Memory B cell (primary cell): ENCODE data around the gene RASAL2.
"Not testable (repeated sequence)": the region's sequence is repeated elsewhere in the genome, so short reads cannot be mapped to it uniquely, and the experiment has no call there.

ENCODE experiments used
- ATAC-seq: fragments of 150-1000 bp; cut with Tn5 transposase; 2 replicates; pipeline ENCODE4 v1.10.0; 2021; ENCODE audit warnings: low read depth, mild to moderate bottlenecking, moderate library complexity
- DNase-seq, 2 donors: peaks; one replicate each; pipeline ENCODE4 v3.0.0; 2022; ENCODE audit warnings: low spot score in 2 of 2
- H3K27ac Mint-ChIP-seq: one replicate; pipeline ENCODE4 v1.8.0; 2022; ENCODE audit warnings: mild to moderate bottlenecking, moderate library complexity, mixed read lengths
- H3K27me3 Mint-ChIP-seq: one replicate; pipeline ENCODE4 v1.8.0; 2022; ENCODE audit warnings: mixed read lengths
- H3K36me3 Mint-ChIP-seq: one replicate; pipeline ENCODE4 v1.8.0; 2022; ENCODE audit warnings: mild to moderate bottlenecking, mixed read lengths
- H3K4me1 Mint-ChIP-seq: one replicate; pipeline ENCODE4 v1.8.0; 2022; ENCODE audit warnings: mixed read lengths
- H3K4me3 Mint-ChIP-seq: one replicate; pipeline ENCODE4 v1.8.0; 2022; ENCODE audit warnings: mild to moderate bottlenecking, moderate library complexity, mixed read lengths
- H3K9me3 Mint-ChIP-seq: one replicate; pipeline ENCODE4 v1.8.0; 2022; ENCODE audit warnings: mixed read lengths

The RASAL2 gene

DNA sequence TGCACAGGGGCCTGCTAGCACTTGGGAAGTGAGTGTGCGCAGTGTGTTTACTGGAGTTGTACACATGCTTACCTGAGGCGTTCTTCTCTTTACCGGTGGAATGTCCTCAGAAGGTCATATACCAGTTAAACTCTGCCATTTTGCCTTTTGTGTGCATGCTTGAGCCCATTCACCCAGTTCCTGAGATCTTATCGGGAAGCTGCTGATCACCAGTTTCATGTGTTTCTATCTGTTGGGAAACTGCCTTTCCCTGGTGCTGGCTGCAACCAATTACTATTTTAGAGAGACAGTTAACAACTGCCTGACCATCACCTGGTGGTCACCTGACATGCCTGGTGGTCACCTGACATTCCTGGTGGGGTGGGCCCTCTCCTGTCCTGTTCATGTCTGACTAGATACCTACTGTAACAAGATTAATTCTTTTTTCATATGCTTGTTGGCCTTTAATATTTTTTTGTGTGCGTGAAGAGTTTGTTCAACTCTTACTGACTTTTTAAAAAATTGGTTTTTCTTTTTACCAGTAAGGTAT, 137.0 kb downstream of the RASAL2 start:
- Mint-ChIP-seq H3K27me3 (peaks cover 6% of the 10 kb centered on the region), H3K4me3 (no peak overlapping the region), H3K4me1 (no peaks in the 10 kb centered on the region), H3K27ac (no peak overlapping the region), H3K9me3 (no peaks in the 10 kb centered on the region), H3K36me3 (no peaks in the 10 kb centered on the region)
- DNase-seq (no peak), ATAC-seq (no peak)

GRCh38 chr1:178232108-178232507, 138.2 kb downstream of the RASAL2 start:
- Mint-ChIP-seq H3K27me3 (peaks cover 6% of the 10 kb centered on the region), H3K4me1 (no peaks in the 10 kb centered on the region), H3K36me3 (no peaks in the 10 kb centered on the region), H3K9me3 (no peaks in the 10 kb centered on the region), H3K4me3 (no peak overlapping the region), H3K27ac (no peak overlapping the region)
- ATAC-seq = no peak
- DNase-seq = no peak

DNA sequence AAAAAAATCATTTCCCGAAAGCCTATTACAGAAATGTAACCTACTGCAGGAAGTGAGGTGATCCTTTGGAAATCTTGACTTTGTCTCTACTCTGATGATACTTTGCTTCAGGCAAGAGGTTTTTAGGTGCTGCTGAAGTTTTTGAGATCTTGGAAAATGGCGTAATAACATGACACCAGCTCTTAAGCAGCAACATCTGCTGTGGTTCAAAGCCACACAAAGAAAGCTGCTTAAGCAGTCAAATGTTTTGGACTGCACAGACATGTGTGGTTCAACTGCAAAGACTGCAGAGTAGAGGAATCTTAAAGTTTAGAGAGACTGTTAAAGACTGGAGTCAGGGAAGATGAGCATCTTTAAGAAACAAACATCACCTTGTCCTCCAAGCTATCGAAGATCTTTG, 139.0 kb downstream of the RASAL2 start:
- H3K4me1 Mint-ChIP-seq = no peaks in the 10 kb centered on the region
- H3K4me3 Mint-ChIP-seq = no peak overlapping the region
- DNase-seq = no peak
- no peak for ATAC-seq
- peaks cover 4% of the 10 kb centered on the region for H3K27me3 Mint-ChIP-seq
- H3K9me3 Mint-ChIP-seq = no peaks in the 10 kb centered on the region
- H3K36me3 Mint-ChIP-seq = no peaks in the 10 kb centered on the region
- no peak overlapping the region for H3K27ac Mint-ChIP-seq

GRCh38 chr1:178237121-178237520, 143.2 kb downstream of the RASAL2 start:
- Mint-ChIP-seq H3K9me3 (no peaks in the 10 kb centered on the region), H3K27ac (no peak overlapping the region), H3K4me1 (no peaks in the 10 kb centered on the region), H3K27me3 (peaks cover 3% of the 10 kb centered on the region), H3K4me3 (no peak overlapping the region), H3K36me3 (no peaks in the 10 kb centered on the region)
- DNase-seq (no peak), ATAC-seq (no peak)

DNA sequence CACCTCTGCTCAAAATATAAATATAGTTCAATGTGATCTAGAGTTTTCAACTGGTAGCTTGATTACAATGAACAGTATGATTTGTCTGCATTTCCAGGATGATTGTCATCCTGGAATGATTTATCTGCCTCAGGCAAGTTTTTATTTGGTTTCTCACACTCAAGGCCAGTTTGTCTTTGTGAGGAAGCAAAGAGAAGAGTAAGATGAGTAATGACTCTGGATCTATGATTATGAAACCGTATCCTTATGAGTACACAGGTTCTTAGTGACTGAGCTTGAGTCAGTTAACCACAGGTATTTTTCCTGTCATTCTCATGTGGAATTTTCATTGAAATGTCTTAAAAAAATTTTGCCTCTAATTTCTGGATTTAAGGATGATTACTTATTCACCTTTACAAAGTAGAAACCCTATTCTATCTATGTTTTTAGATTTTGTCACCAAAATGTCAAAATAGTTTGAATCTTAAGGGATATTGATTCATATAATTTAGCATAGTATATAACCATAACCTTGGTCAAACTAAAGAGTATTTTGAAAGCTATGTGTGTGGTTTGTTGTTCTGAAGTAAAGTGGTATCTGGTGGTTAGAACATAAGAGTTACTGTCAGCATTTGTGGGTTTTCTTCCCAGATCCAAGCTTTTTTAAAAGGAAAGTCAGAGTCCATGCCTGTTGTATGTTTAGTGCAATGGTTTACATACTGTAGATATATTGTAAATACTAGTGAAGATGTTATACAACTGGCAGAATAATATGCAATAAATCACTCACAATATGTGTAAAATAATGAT, 145.0 kb downstream of the RASAL2 start:
- no peak for DNase-seq
- H3K36me3 Mint-ChIP-seq = no peaks in the 10 kb centered on the region
- H3K27ac Mint-ChIP-seq = no peak overlapping the region
- ATAC-seq = no peak
- H3K9me3 Mint-ChIP-seq = no peaks in the 10 kb centered on the region
- no peaks in the 10 kb centered on the region for H3K27me3 Mint-ChIP-seq
- H3K4me3 Mint-ChIP-seq = no peak overlapping the region
- no peaks in the 10 kb centered on the region for H3K4me1 Mint-ChIP-seq

DNA sequence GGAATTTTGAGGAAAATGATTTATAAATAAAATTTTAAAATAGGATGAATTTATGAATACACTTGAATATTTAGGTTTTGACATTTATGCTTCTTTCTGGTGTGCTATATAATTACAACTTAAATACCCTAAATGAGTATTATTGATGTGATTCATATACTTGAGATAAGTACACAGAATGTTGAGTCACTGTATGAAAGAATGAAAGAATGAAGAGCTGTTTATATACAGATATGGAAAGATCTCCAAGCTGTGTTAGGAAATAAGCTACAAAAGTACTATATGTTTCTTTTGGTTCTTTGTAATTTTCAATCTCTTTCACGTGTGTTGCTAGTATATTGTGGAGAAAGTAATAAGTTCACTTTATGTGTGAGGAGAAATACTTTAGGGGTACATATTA, 147.2 kb downstream of the RASAL2 start:
- ATAC-seq = no peak
- H3K4me1 Mint-ChIP-seq = no peaks in the 10 kb centered on the region
- H3K27me3 Mint-ChIP-seq = peaks cover 1% of the 10 kb centered on the region
- no peak for DNase-seq
- no peaks in the 10 kb centered on the region for H3K9me3 Mint-ChIP-seq
- no peak overlapping the region for H3K27ac Mint-ChIP-seq
- H3K4me3 Mint-ChIP-seq = no peak overlapping the region
- no peaks in the 10 kb centered on the region for H3K36me3 Mint-ChIP-seq

DNA sequence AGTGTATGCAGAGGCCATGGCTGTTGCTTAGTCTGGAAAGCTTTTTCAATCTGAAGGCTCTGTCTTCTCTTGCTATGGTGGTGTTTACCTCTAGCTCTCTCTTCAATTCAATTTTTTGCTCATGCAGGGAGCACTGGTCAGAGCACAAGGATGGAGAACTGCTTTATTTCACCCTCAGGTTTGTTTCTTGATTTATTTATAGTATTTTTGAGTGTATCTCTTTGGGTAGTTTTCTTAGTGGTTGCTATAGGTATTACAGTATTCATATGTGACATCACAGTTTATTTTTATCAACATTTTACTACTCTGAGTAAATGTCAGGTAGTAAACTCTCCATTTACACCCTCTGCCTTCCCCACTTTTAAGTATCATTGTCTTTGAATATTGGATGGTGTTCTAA, 147.9 kb downstream of the RASAL2 start:
- DNase-seq (no peak), ATAC-seq (no peak)
- Mint-ChIP-seq H3K27ac (no peak overlapping the region), H3K4me3 (no peak overlapping the region), H3K27me3 (peaks cover 1% of the 10 kb centered on the region), H3K36me3 (no peaks in the 10 kb centered on the region), H3K4me1 (no peaks in the 10 kb centered on the region), H3K9me3 (no peaks in the 10 kb centered on the region)

GRCh38 chr1:178243119-178243518, 149.2 kb downstream of the RASAL2 start:
- Mint-ChIP-seq H3K27ac (no peak overlapping the region), H3K27me3 (peaks cover 2% of the 10 kb centered on the region), H3K9me3 (peaks cover 9% of the 10 kb centered on the region), H3K4me3 (no peak overlapping the region), H3K4me1 (no peaks in the 10 kb centered on the region), H3K36me3 (peaks cover 2% of the 10 kb centered on the region)
- no peak for DNase-seq
- ATAC-seq = no peak

- Mint-ChIP-seq H3K4me1 (no peaks in the 10 kb centered on the region), H3K4me3 (no peak overlapping the region), H3K36me3 (peaks cover 2% of the 10 kb centered on the region), H3K27me3 (peaks cover 5% of the 10 kb centered on the region), H3K27ac (no peak overlapping the region), H3K9me3 (peaks cover 12% of the 10 kb centered on the region)
- ATAC-seq (no peak), DNase-seq (no peak)
Measured at GRCh38 chr1:178243890-178244289, 150.0 kb downstream of the RASAL2 start.

GRCh38 chr1:178248284-178248683, 154.4 kb downstream of the RASAL2 start:
- H3K4me3 Mint-ChIP-seq, H3K36me3 Mint-ChIP-seq, H3K4me1 Mint-ChIP-seq, DNase-seq, ATAC-seq, H3K27ac Mint-ChIP-seq: not testable (repeated sequence)
- Mint-ChIP-seq H3K9me3 (peaks cover 19% of the 10 kb centered on the region), H3K27me3 (peaks cover 13% of the 10 kb centered on the region)

- H3K9me3 Mint-ChIP-seq = peaks cover 15% of the 10 kb centered on the region
- DNase-seq, H3K27ac Mint-ChIP-seq, ATAC-seq, H3K4me1 Mint-ChIP-seq, H3K36me3 Mint-ChIP-seq, H3K4me3 Mint-ChIP-seq: not testable (repeated sequence)
- H3K27me3 Mint-ChIP-seq = peaks cover 15% of the 10 kb centered on the region
Measured at GRCh38 chr1:178253581-178253980, 159.7 kb downstream of the RASAL2 start.

- DNase-seq (no peak), ATAC-seq (no peak)
- Mint-ChIP-seq H3K9me3 (peaks cover 12% of the 10 kb centered on the region), H3K27me3 (peaks cover 12% of the 10 kb centered on the region), H3K4me1 (no peaks in the 10 kb centered on the region), H3K27ac (no peak overlapping the region), H3K4me3 (no peak overlapping the region), H3K36me3 (peaks cover 2% of the 10 kb centered on the region)
Measured at GRCh38 chr1:178254433-178254832, 160.5 kb downstream of the RASAL2 start.

DNA sequence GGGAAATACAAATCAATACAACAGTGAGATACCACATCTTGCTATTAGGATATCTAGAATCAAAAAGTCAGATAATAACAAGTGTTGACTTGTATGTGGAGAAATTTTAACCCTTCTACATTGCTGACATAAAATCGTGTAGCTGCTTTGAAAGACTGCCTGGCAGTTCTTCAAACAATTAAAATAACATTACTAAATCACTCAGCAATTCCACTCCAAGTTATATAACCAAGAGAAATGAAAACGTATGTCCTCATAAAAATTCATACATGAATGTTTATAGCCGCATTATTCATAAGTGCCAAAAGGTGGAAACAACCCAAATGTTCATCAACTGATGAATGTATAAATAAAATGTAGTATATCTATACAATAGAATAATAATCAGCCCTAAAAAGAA, 164.6 kb downstream of the RASAL2 start:
- no peak for ATAC-seq
- Mint-ChIP-seq H3K4me3 (no peak overlapping the region), H3K36me3 (no peaks in the 10 kb centered on the region), H3K27me3 (peaks cover 5% of the 10 kb centered on the region), H3K4me1 (no peaks in the 10 kb centered on the region), H3K9me3 (peaks cover 8% of the 10 kb centered on the region), H3K27ac (no peak overlapping the region)
- DNase-seq = no peak

DNA sequence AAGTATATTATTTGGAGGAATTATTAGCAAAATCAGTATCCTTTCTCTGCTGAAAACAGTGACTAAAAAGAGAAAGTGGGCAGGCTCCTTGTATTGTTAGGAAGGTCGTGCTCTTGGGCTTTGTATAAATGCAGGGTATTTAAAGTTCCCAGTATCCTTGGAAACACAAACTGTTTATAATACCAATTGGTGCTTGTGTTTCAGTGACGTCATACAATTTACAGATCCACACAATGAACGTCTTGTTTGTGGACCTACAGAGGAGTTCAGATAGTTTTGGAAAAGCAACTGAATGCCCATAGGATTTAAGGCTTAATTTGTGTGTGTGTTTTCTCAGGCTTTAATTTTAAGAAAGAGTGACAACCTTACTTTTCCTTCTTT, 168.2 kb downstream of the RASAL2 start:
- DNase-seq = no peak
- Mint-ChIP-seq H3K4me3 (no peak overlapping the region), H3K9me3 (peaks cover 4% of the 10 kb centered on the region), H3K27ac (no peak overlapping the region), H3K36me3 (no peaks in the 10 kb centered on the region), H3K27me3 (peaks cover 3% of the 10 kb centered on the region), H3K4me1 (no peaks in the 10 kb centered on the region)
- ATAC-seq = no peak

- Mint-ChIP-seq H3K4me3 (no peak overlapping the region), H3K27me3 (peaks cover 1% of the 10 kb centered on the region), H3K9me3 (peaks cover 3% of the 10 kb centered on the region), H3K4me1 (no peaks in the 10 kb centered on the region), H3K36me3 (no peaks in the 10 kb centered on the region), H3K27ac (no peak overlapping the region)
- no peak for ATAC-seq
- DNase-seq = no peak
Measured at GRCh38 chr1:178263341-178263740, 169.4 kb downstream of the RASAL2 start.
